ENCODE results near the gene MRPL51.

GRCh38 chr12:6538420-6539313 is 45.6 kb upstream of the MRPL51 start:
- peak; percentile 91 for TF ChIP-seq POLR2AphosphoS5 (IDR thresholded peaks at IDR 0.05; ENCODE audit: low read depth)
- no peak for TF ChIP-seq GABPA (IDR thresholded peaks at IDR 0.05; ENCODE audit: low read depth)
- TF ChIP-seq CTCF (IDR thresholded peaks at IDR 0.05; ENCODE audit: insufficient read depth, low read length), result no peak
- TF ChIP-seq, protein P1, sequence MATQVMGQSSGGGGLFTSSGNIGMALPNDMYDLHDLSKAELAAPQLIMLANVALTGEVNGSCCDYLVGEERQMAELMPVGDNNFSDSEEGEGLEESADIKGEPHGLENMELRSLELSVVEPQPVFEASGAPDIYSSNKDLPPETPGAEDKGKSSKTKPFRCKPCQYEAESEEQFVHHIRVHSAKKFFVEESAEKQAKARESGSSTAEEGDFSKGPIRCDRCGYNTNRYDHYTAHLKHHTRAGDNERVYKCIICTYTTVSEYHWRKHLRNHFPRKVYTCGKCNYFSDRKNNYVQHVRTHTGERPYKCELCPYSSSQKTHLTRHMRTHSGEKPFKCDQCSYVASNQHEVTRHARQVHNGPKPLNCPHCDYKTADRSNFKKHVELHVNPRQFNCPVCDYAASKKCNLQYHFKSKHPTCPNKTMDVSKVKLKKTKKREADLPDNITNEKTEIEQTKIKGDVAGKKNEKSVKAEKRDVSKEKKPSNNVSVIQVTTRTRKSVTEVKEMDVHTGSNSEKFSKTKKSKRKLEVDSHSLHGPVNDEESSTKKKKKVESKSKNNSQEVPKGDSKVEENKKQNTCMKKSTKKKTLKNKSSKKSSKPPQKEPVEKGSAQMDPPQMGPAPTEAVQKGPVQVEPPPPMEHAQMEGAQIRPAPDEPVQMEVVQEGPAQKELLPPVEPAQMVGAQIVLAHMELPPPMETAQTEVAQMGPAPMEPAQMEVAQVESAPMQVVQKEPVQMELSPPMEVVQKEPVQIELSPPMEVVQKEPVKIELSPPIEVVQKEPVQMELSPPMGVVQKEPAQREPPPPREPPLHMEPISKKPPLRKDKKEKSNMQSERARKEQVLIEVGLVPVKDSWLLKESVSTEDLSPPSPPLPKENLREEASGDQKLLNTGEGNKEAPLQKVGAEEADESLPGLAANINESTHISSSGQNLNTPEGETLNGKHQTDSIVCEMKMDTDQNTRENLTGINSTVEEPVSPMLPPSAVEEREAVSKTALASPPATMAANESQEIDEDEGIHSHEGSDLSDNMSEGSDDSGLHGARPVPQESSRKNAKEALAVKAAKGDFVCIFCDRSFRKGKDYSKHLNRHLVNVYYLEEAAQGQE (IDR thresholded peaks at IDR 0.05; ENCODE audit: insufficient replicate concordance, low read depth), result no peak
- 0 out of 2 replicates have a peak, but pooled peaks have one; percentile 11 for TF ChIP-seq SPI1 (IDR thresholded peaks at IDR 0.05; ENCODE audit: borderline replicate concordance, low read depth)
